Left lung (tissue), 10 donors: Measurements from ENCODE around the gene INTS1. TPM values are rescaled to one million over a fixed set of nuclear protein-coding genes. Genes with fewer than 3 reads are reported as not detected.

Experiments
- ATAC-seq: fragments of 200-7000 bp; cut with Tn5 transposase; one replicate; pipeline ENCODE4 v1.9.1; 2020; ENCODE audit warnings: moderate library complexity
- DNase-seq, 4 donors: peaks; one replicate each; pipeline ENCODE4 v3.0.0-alpha.2; 2013 to 2020
- H3K27ac ChIP-seq, 2 donors: fragments of 200-600 bp; sonication (generic) in 1 of 2; one replicate each; pipeline versions ENCODE4 v1.5.0 to v1.8.0; 2020 to 2021
- H3K27me3 ChIP-seq, 2 donors: fragments of 200-600 bp; sonication (generic) in 1 of 2; one replicate each; pipeline versions ENCODE4 v1.5.0 to v1.8.0; 2020 to 2021
- H3K36me3 ChIP-seq, 2 donors: fragments of 200-600 bp; sonication (generic) in 1 of 2; one replicate each; pipeline versions ENCODE4 v1.5.0 to v1.8.0; 2020 to 2021
- H3K4me1 ChIP-seq, 2 donors: fragments of 200-600 bp; one replicate each; pipeline ENCODE4 v1.8.0; 2021
- H3K4me3 ChIP-seq, 2 donors: fragments of 200-600 bp; sonication (generic) in 1 of 2; one replicate each; pipeline versions ENCODE4 v1.5.0 to v1.8.0; 2020 to 2021; ENCODE audit warnings: mild to moderate bottlenecking in 1 of 2
- H3K9me3 ChIP-seq, 2 donors: fragments of 200-600 bp; sonication (generic) in 1 of 2; one replicate each; pipeline versions ENCODE4 v1.5.0 to v1.8.0; 2020 to 2021
- intact Hi-C, 2 donors: fragments of 100-400 bp; cut with DNase I; formaldehyde crosslinking; loops; one replicate each; pipeline versions ENCODE4 v1.11.2 to v1.14.2; 2022
- polyA plus RNA-seq, 6 donors: library from polyadenylated mRNA; unstranded; fragments of 120-200 nt; gene quantifications; one replicate each; pipeline ENCODE4 v1.2.1, GENCODE V29; 2013; ENCODE audit not compliant: insufficient read length in 6 of 6
- total RNA-seq, 2 donors: library from RNA; stranded (reverse); fragmentation: NEBNext Ultra II Directional; extraction: Animal tissue kit (Norgen Biotek cat#: 25700); gene quantifications; one replicate each; pipeline ENCODE4 v1.2.1, GENCODE V29; 2021
- TF ChIP-seq, protein P1 (sequence below), 2 donors: fragments of 200-600 bp; sonication (generic) in 1 of 2; IDR thresholded peaks; one replicate each; pipeline versions ENCODE4 v1.5.0 to v1.8.0; 2021; ENCODE audit warnings: antibody characterized with exemption in 2 of 2
- donor health status: DM: no; HTN: yes; CAD: no.
- donor health status: DM: no; HTN: no; CAD: no.

The INTS1 gene
- total and polyA plus RNA-seq, 8 donors = 51.3 to 80.9 (median 61.6) TPM

DNA sequence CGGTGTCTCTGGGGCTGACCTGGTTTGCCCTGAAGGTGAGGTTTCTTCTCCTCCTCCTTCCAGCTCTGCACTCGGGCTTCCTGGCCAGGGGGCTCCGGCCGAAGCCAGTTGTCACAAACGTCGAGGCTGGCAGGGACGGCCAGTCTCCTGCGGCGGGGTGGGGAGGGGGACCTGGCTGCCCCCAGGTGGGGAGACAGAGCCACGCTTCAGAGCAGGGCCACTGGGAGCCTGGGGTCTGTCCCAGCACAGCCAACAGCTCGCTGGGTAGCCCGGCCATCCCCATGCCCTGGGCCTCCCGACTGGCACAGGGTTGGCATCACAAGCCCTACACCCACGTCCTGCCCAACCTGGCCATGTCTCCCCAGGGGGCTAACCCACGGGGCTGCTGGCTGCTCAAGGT lies 65.4 kb downstream of the INTS1 start:
- H3K4me1 ChIP-seq = no peaks in the 10 kb centered on the region
- peaks cover 0 to 61% of the 10 kb centered on the region in 2 donors for H3K36me3 ChIP-seq
- TF ChIP-seq, protein P1, sequence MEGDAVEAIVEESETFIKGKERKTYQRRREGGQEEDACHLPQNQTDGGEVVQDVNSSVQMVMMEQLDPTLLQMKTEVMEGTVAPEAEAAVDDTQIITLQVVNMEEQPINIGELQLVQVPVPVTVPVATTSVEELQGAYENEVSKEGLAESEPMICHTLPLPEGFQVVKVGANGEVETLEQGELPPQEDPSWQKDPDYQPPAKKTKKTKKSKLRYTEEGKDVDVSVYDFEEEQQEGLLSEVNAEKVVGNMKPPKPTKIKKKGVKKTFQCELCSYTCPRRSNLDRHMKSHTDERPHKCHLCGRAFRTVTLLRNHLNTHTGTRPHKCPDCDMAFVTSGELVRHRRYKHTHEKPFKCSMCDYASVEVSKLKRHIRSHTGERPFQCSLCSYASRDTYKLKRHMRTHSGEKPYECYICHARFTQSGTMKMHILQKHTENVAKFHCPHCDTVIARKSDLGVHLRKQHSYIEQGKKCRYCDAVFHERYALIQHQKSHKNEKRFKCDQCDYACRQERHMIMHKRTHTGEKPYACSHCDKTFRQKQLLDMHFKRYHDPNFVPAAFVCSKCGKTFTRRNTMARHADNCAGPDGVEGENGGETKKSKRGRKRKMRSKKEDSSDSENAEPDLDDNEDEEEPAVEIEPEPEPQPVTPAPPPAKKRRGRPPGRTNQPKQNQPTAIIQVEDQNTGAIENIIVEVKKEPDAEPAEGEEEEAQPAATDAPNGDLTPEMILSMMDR (IDR thresholded peaks at IDR 0.05) = no peak
- H3K9me3 ChIP-seq = no peaks in the 10 kb centered on the region
- no peak overlapping the region for H3K4me3 ChIP-seq
- intact Hi-C loops = no loop called here
- no peaks in the 10 kb centered on the region for H3K27me3 ChIP-seq
- no peak for DNase-seq
- no peak overlapping the region for H3K27ac ChIP-seq
- no peak for ATAC-seq

GRCh38 chr7:1438208-1438607 lies 66.0 kb downstream of the INTS1 start:
- TF ChIP-seq, protein P1 (IDR thresholded peaks at IDR 0.05) = no peak
- intact Hi-C loops = no loop called here
- no peak overlapping the region for H3K27ac ChIP-seq
- no peaks in the 10 kb centered on the region for H3K4me1 ChIP-seq
- DNase-seq (no peak), ATAC-seq (no peak)
- H3K9me3 ChIP-seq = no peaks in the 10 kb centered on the region
- H3K36me3 ChIP-seq = peaks cover 0 to 55% of the 10 kb centered on the region in 2 donors
- H3K4me3 ChIP-seq = no peak overlapping the region
- H3K27me3 ChIP-seq = no peaks in the 10 kb centered on the region

DNA sequence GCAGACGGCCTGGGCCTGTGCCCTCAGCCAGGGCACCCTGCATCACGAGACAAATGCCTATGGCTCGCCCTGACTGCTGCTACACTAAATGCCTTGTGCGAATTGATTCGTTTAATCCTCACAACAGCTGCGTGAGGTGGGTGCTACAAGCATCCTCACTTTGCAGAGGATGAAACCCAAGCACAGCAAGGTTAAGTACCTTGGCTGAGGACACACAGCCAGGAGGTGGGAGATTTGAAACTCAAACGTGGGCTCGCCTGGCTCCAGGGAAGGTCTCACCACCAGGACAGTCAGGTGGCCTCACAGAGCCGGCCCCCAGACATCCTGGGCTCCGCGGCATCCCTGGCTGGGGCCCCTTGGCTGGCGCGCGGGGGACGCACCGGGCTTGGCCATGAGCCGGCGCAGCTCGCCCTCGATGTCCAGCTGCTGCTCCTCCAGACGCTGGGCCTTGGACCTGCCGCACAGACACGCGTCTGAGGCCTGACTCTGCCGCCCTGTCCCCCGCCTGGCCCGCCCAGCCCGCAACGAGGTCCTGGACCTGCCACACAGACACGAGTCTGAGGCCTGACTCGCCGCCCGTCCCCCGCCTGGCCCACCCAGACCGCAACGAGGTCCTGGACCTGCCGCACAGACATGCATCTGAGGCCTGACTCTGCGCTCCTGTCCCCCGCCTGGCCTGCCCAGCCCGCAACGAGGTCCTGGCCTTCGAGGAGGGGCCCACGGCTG lies 66.9 kb downstream of the INTS1 start:
- no peaks in the 10 kb centered on the region for H3K9me3 ChIP-seq
- H3K36me3 ChIP-seq = peaks cover 0 to 53% of the 10 kb centered on the region in 2 donors
- peaks cover 0 to 7% of the 10 kb centered on the region in 2 donors for H3K4me1 ChIP-seq
- DNase-seq = no peak
- no peak for ATAC-seq
- H3K27ac ChIP-seq = no peak overlapping the region
- no peak overlapping the region for H3K4me3 ChIP-seq
- TF ChIP-seq, protein P1 (IDR thresholded peaks at IDR 0.05) = no peak
- H3K27me3 ChIP-seq = peaks cover 0 to 8% of the 10 kb centered on the region in 2 donors
- intact Hi-C loops = no loop called here

- intact Hi-C loops = no loop called here
- peaks cover 0 to 15% of the 10 kb centered on the region in 2 donors for H3K27me3 ChIP-seq
- no peak for ATAC-seq
These were observed 67.6 kb downstream of the INTS1 start for GRCh38 chr7:1436608-1437007.

More at GRCh38 chr7:1436608-1437007, 67.6 kb downstream of the INTS1 start:
- no peaks in the 10 kb centered on the region for H3K9me3 ChIP-seq
- peaks cover 0 to 8% of the 10 kb centered on the region in 2 donors for H3K4me1 ChIP-seq
- peaks cover 0 to 46% of the 10 kb centered on the region in 2 donors for H3K36me3 ChIP-seq
- H3K4me3 ChIP-seq = no peak overlapping the region
- TF ChIP-seq, protein P1 (IDR thresholded peaks at IDR 0.05) = no peak
- no peak overlapping the region for H3K27ac ChIP-seq
- no peak for DNase-seq
